Testis (tissue), 2 donors: ENCODE results near the gene ABO.

Experiments
- CTCF ChIP-seq, 3 experiments: fragments of 450-650 bp in 2 of 3; fragments of 200-600 bp in 1 of 3; sonication (generic) in 1 of 3; IDR thresholded peaks; one replicate each; pipeline ENCODE4 v1.5.1; 2016 to 2019; ENCODE audit warnings: antibody characterized with exemption in 3 of 3, mild to moderate bottlenecking in 2 of 3, moderate library complexity in 1 of 3
- POLR2A ChIP-seq: fragments of 450-650 bp; IDR thresholded peaks from one replicate; pipeline ENCODE4 v1.6.1; 2017; ENCODE audit warnings: antibody characterized with exemption, mild to moderate bottlenecking, moderate library complexity

DNA sequence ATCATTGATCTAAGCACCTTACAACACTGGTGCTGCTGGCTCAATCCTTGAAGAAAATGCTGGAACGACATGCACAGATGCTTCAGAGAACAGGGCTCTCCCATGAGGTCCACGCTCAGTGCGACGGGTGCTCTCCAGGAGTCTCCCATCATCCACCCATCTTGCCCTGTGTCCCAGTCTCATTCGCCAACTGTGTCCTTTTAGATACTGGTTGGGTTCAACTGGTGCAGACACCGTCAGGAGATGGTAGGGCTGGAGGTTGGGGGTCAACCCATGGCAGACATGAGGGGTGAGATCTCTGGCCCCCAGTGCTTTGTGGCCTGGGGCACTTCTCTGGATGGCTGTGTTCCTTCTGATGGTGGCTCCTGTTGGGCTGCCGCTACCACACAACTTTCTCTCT lies 64.4 kb downstream of the ABO start:
- TF ChIP-seq CTCF (IDR thresholded peaks at IDR 0.05) (no peak), POLR2A (no peak)
